Activated T-helper 2 cell treated with anti-CD3 and anti-CD28 coated beads, Interferon-gamma antibody, Interleukin-2, Interleukin-4, amounts not matched to agents 10 μg/mL and 5 μg/mL and 100 μg/mL, durations not matched to agents 14 hours and 24 hours and 36 hours (primary cell): ENCODE results near the gene NOTCH1. TPM values are rescaled to one million over a fixed set of nuclear protein-coding genes. Genes with fewer than 3 reads are reported as not detected.
A peak's percentile ranks its signal among the peaks of the same experiment; 100 is the strongest.

ENCODE experiments used
- DNase-seq: peaks from one replicate; pipeline ENCODE4 v3.0.0; 2021; ENCODE audit warnings: low spot score
- H3K27ac Mint-ChIP-seq: one replicate; pipeline ENCODE4 v1.8.0; 2021; ENCODE audit warnings: mixed read lengths
- H3K27me3 Mint-ChIP-seq: one replicate; pipeline ENCODE4 v1.8.0; 2021; ENCODE audit warnings: low read depth, mixed read lengths
- H3K36me3 Mint-ChIP-seq: one replicate; pipeline ENCODE4 v1.8.0; 2021; ENCODE audit warnings: low read depth, mixed read lengths
- H3K4me1 Mint-ChIP-seq: one replicate; pipeline ENCODE4 v1.8.0; 2021; ENCODE audit warnings: low read depth, mixed read lengths
- H3K4me3 Mint-ChIP-seq: one replicate; pipeline ENCODE4 v1.8.0; 2021; ENCODE audit warnings: low read depth, mild to moderate bottlenecking, moderate library complexity, mixed read lengths
- H3K9me3 Mint-ChIP-seq: one replicate; pipeline ENCODE4 v1.8.0; 2021; ENCODE audit warnings: mixed read lengths
- intact Hi-C: fragments of 100-400 bp; cut with micrococcal nuclease; formaldehyde crosslinking; loops from one replicate; pipeline ENCODE4 v1.15.1; 2023
- total RNA-seq: library from RNA; stranded (reverse); gene quantifications from 2 replicates; pipeline ENCODE4 v1.2.3, GENCODE V29; 2022

The NOTCH1 gene
- total RNA-seq, 1 donor from 2014 or later: 81.3 TPM

- Mint-ChIP-seq H3K27ac (no peak overlapping the region), H3K4me1 (no peaks in the 10 kb centered on the region), H3K27me3 (no peaks in the 10 kb centered on the region), H3K4me3 (no peak overlapping the region), H3K9me3 (no peaks in the 10 kb centered on the region), H3K36me3 (peaks cover 28% of the 10 kb centered on the region)
- DNase-seq: no peak
- intact Hi-C loops: no loop called here
Observed at GRCh38 chr9:136496801-136497620, 48.8 kb downstream of the NOTCH1 start.

- intact Hi-C loops: no loop called here
- DNase-seq: no peak
- Mint-ChIP-seq H3K9me3 (no peaks in the 10 kb centered on the region), H3K4me3 (no peak overlapping the region), H3K4me1 (no peaks in the 10 kb centered on the region), H3K27ac (no peak overlapping the region), H3K27me3 (no peaks in the 10 kb centered on the region), H3K36me3 (peaks cover 25% of the 10 kb centered on the region)
Observed at GRCh38 chr9:136496181-136496580, 49.7 kb downstream of the NOTCH1 start.

- Mint-ChIP-seq H3K36me3 (peaks cover 25% of the 10 kb centered on the region), H3K9me3 (no peaks in the 10 kb centered on the region), H3K4me1 (no peaks in the 10 kb centered on the region), H3K27ac (no peak overlapping the region), H3K4me3 (no peak overlapping the region), H3K27me3 (no peaks in the 10 kb centered on the region)
- intact Hi-C loops: no loop called here
- no peak for DNase-seq
Observed at GRCh38 chr9:136495238-136495800, 50.5 kb downstream of the NOTCH1 start.

DNA sequence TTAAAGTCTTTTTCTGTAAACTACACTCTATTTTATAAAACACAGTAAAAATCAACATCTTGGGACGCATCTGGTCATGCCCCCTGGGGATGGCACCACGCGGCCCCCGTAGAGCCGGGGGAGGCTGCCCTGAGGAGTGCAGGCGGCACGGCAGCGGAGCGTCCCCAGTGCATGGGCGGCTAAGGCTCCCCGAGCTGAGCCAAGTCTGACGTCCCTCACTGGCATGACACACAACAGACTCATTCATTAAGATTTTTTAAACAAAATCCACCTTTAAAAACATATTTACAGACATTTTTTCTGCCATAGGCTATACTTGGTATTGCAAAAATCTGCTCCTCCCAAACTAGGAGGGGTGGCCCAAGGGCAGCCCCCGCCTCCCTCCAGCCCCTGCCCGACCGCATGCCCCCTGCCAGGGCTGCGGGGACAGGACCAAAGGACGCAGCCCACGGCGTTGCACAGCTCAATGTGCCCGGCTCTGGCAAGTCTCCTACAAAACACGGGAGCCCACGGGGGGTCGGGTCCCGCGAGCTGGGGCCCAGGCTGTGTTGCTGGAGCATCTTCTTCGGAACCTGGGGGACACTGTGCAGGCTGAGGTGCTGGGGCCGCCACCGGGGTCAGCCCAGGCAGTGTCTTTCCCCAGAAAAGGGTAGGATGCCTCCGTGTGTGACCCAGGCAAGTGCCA, 51.2 kb downstream of the NOTCH1 start:
- H3K4me1 Mint-ChIP-seq: no peaks in the 10 kb centered on the region
- H3K27me3 Mint-ChIP-seq: no peaks in the 10 kb centered on the region
- intact Hi-C loops: no loop called here
- H3K36me3 Mint-ChIP-seq: peaks cover 22% of the 10 kb centered on the region
- H3K9me3 Mint-ChIP-seq: no peaks in the 10 kb centered on the region
- DNase-seq: no peak
- H3K27ac Mint-ChIP-seq: no peak overlapping the region
- H3K4me3 Mint-ChIP-seq: no peak overlapping the region

DNA sequence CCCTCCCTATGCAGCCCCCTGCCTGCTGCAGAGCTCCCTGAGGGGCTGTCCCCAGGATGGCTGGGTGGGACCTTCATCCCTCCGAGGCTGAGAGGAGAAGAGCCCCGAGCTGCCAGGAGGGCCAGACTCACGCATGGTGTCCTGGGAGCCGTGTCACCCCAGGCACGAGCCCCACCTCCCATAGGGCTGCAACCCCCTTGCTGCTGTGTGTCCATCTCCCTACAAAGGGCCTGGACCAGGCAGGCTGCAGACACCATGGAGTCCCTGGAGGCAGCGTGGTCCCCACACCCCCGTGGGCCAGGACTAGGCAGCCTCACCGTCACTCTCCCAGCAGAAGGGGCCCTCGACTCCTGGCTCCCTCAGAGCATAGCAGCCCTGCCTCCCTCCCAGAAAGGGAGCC, 51.8 kb downstream of the NOTCH1 start:
- Mint-ChIP-seq H3K27me3 (no peaks in the 10 kb centered on the region), H3K36me3 (peaks cover 19% of the 10 kb centered on the region), H3K9me3 (no peaks in the 10 kb centered on the region), H3K4me1 (no peaks in the 10 kb centered on the region), H3K27ac (no peak overlapping the region), H3K4me3 (no peak overlapping the region)
- intact Hi-C loops: no loop called here
- no peak for DNase-seq

DNA sequence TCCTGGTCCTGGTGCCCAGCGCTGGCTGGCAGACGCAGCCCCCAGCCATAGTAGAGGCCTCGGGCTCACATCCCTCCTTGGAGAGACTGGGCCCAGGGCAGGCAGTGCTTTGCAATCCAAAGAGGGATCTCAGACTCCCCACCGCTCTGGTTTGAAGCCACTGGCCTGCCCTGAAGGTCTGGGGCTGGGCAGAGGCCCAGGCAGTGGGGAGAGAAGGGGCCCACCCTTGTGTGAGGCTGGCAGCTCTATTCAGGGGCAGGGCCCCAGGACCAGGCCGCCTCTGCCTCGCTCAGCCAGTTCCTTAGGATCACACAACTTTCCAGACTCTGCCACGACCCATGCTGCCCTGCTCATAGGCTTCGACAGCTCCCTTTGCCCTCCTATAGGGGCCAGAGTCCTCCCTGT, 52.3 kb downstream of the NOTCH1 start:
- H3K27ac Mint-ChIP-seq: no peak overlapping the region
- no peaks in the 10 kb centered on the region for H3K27me3 Mint-ChIP-seq
- intact Hi-C loops: no loop called here
- H3K36me3 Mint-ChIP-seq: peaks cover 15% of the 10 kb centered on the region
- no peak overlapping the region for H3K4me3 Mint-ChIP-seq
- DNase-seq: no peak
- no peaks in the 10 kb centered on the region for H3K9me3 Mint-ChIP-seq
- no peaks in the 10 kb centered on the region for H3K4me1 Mint-ChIP-seq

- no peaks in the 10 kb centered on the region for H3K27me3 Mint-ChIP-seq
- H3K4me1 Mint-ChIP-seq: no peaks in the 10 kb centered on the region
- H3K9me3 Mint-ChIP-seq: no peaks in the 10 kb centered on the region
- H3K36me3 Mint-ChIP-seq: peaks cover 13% of the 10 kb centered on the region
- intact Hi-C loops: no loop called here
- no peak overlapping the region for H3K27ac Mint-ChIP-seq
- no peak for DNase-seq
- no peak overlapping the region for H3K4me3 Mint-ChIP-seq
Observed at GRCh38 chr9:136492978-136493522, 52.8 kb downstream of the NOTCH1 start.

DNA sequence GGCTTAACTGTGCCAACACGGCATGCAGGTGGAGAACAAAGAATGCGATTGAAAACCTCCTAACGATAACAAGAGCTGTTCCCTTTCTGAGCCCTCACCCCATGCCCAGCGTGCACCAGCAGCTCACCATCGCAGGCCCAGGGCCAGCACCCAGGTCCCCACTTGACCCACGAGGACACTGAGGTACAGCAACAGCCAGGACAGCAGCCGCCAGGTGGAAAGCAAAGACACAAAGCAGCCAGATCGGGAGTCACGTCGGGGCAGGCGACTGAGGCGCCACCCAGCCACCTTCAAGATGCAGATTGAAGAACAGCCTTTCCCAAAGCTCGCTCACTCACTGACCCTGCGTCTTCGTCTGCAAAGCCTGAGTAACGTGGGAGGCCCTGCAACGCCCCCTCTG, 56.1 kb downstream of the NOTCH1 start:
- Mint-ChIP-seq H3K4me3 (no peak overlapping the region), H3K4me1 (peaks cover 2% of the 10 kb centered on the region), H3K36me3 (no peaks in the 10 kb centered on the region), H3K27me3 (no peaks in the 10 kb centered on the region), H3K9me3 (no peaks in the 10 kb centered on the region), H3K27ac (no peak overlapping the region)
- intact Hi-C loops: loop anchor here (10.0 kb wide), 1 partner anchor 245 kb away; the partner anchor contains the start of gene QSOX2
- DNase-seq: no peak

GRCh38 chr9:136488247-136489214, 57.3 kb downstream of the NOTCH1 start:
- Mint-ChIP-seq H3K36me3 (no peaks in the 10 kb centered on the region), H3K27ac (no peak overlapping the region), H3K9me3 (no peaks in the 10 kb centered on the region), H3K4me3 (no peak overlapping the region), H3K27me3 (no peaks in the 10 kb centered on the region), H3K4me1 (peaks cover 3% of the 10 kb centered on the region)
- DNase-seq: peak; percentile 62
- intact Hi-C loops: loop anchor here (1.0 to 10.0 kb wide), 2 partner anchors 143 to 244 kb away; partner anchors contain the start of gene QSOX2

GRCh38 chr9:136487672-136488071, 58.2 kb downstream of the NOTCH1 start:
- Mint-ChIP-seq H3K36me3 (no peaks in the 10 kb centered on the region), H3K9me3 (no peaks in the 10 kb centered on the region), H3K27ac (no peak overlapping the region), H3K4me1 (peaks cover 3% of the 10 kb centered on the region), H3K4me3 (no peak overlapping the region), H3K27me3 (no peaks in the 10 kb centered on the region)
- intact Hi-C loops: loop anchor here (1.0 to 10.0 kb wide), 2 partner anchors 144 to 243 kb away; partner anchors contain the start of gene QSOX2
- no peak for DNase-seq

DNA sequence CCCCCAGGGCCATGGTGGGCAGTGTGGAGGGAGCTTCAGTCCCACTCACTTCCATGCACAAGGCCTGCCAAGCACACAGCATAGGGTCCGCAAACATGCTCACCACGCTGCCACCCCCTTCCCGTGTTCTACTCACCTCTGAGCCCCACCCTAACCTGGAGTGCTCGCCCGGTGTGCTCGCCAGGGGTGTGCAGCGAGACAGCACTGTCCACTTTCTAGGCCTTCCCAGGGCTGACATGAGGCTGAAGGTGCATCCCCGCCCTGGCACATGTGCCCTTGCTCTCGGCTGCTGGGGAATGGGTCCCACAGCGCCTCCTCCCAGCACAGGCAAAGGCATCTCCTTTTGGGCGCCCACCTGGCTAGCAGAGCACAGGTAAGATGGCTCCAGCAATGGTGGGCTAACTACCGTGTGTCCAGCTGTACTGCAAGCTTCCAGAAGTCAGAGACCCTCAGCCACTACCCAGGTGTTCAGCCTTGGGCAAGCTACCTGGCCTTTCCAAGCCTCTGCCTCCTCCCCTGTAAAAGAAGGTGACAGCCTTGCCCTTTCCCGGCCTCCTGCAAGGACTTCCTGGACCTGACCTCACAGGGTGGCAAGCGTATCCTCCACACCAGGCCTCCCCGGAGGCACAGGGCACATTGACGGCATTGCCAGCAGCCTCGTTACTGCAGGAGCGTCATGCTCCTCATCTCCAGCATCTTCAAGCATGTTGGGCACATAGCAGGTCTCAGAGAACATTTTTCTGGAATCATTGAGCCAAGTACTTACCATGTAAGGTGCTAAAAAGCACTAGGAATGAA, 58.8 kb downstream of the NOTCH1 start:
- intact Hi-C loops: loop anchor here (10.0 kb wide), 1 partner anchor 242 kb away; the partner anchor contains the start of gene QSOX2
- Mint-ChIP-seq H3K36me3 (peaks cover under 1% of the 10 kb centered on the region), H3K9me3 (no peaks in the 10 kb centered on the region), H3K4me1 (peaks cover 3% of the 10 kb centered on the region), H3K27ac (no peak overlapping the region), H3K27me3 (no peaks in the 10 kb centered on the region), H3K4me3 (no peak overlapping the region)
- DNase-seq: no peak
